ENCODE results near the gene PCDH11Y. TPM values are rescaled to one million over a fixed set of nuclear protein-coding genes. Genes with fewer than 3 reads are reported as not detected.
"Not testable (repeated sequence)": the region's sequence is repeated elsewhere in the genome, so short reads cannot be mapped to it uniquely, and the experiment has no call there.

The PCDH11Y gene, protein sequence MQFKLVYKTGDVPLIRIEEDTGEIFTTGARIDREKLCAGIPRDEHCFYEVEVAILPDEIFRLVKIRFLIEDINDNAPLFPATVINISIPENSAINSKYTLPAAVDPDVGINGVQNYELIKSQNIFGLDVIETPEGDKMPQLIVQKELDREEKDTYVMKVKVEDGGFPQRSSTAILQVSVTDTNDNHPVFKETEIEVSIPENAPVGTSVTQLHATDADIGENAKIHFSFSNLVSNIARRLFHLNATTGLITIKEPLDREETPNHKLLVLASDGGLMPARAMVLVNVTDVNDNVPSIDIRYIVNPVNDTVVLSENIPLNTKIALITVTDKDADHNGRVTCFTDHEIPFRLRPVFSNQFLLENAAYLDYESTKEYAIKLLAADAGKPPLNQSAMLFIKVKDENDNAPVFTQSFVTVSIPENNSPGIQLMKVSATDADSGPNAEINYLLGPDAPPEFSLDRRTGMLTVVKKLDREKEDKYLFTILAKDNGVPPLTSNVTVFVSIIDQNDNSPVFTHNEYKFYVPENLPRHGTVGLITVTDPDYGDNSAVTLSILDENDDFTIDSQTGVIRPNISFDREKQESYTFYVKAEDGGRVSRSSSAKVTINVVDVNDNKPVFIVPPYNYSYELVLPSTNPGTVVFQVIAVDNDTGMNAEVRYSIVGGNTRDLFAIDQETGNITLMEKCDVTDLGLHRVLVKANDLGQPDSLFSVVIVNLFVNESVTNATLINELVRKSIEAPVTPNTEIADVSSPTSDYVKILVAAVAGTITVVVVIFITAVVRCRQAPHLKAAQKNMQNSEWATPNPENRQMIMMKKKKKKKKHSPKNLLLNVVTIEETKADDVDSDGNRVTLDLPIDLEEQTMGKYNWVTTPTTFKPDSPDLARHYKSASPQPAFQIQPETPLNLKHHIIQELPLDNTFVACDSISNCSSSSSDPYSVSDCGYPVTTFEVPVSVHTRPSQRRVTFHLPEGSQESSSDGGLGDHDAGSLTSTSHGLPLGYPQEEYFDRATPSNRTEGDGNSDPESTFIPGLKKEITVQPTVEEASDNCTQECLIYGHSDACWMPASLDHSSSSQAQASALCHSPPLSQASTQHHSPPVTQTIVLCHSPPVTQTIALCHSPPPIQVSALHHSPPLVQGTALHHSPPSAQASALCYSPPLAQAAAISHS (N-terminal part only)
- total RNA-seq (not detected), polyA plus RNA-seq (not detected)

DNA sequence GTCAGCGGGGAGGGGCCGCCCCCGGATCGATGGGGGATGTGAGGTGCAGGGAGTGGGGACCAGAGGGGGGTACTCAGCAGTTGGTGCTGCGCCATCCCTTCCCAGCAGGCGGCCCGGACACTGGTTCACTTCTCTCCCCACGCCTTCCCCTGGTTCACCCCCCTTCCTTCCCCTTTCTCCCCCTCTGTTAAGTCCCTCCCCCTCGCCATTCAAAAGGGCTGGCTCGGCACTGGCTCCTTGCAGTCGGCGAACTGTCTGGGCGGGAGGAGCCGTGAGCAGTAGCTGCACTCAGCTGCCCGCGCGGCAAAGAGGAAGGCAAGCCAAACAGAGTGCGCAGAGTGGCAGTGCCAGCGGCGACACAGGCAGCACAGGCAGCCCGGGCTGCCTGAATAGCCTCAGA lies at the start of gene PCDH11Y:
PCDH11Y (plus strand) TSS at position 240 of the 400 bp plus-strand sequence. CDS start 56,804 bp downstream, outside the sequence.
- H3K27ac ChIP-seq (ENCODE audit: insufficient read depth, low read length, poor library complexity, severe bottlenecking); H3K4me1 Mint-ChIP-seq; H3K9me3 Mint-ChIP-seq; ATAC-seq (ENCODE audit: low read depth in 2 of 2); H3K27me3 Mint-ChIP-seq; H3K4me3 ChIP-seq (ENCODE audit: low read depth, low read length); H3K9me3 ChIP-seq (ENCODE audit: control insufficient read depth in 2 of 2, low read length in 2 of 2); H3K27ac Mint-ChIP-seq; H3K36me3 ChIP-seq (ENCODE audit: control insufficient read depth, insufficient read depth, low read length); H3K4me1 ChIP-seq (ENCODE audit: control insufficient read depth, insufficient read depth, low read length, poor library complexity, severe bottlenecking); H3K36me3 Mint-ChIP-seq; H3K27me3 ChIP-seq (ENCODE audit: control insufficient read depth, insufficient read depth, low read length): not testable (repeated sequence)
- peak in 1 of 3 donors; percentile 0 for DNase-seq
- H3K4me3 Mint-ChIP-seq, result peak within 1 kb of the TSS in 1 of 4 donors; percentile 15

DNA sequence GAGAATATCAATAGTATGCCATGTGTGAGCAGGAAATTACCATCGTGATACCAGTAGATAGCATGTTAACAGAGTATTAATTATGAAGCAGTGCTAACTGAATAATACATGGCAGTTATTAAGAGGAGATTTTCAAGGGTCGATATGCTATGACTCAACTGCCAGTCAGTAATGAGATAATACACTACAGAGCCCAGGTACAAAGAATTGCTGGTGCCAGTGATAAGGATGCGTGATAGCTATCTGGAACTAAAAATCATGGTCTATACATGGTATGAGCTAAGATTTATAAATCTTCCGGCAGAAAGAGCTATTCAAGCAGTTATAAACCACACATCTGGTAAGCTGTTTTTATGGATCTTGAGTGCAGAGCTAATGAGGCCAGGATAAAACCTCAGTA lies 32.2 kb upstream of the PCDH11Y start:
- not testable (repeated sequence) for DNase-seq; H3K4me3 ChIP-seq (ENCODE audit: low read depth, low read length); H3K36me3 ChIP-seq (ENCODE audit: control insufficient read depth, insufficient read depth, low read length); H3K27ac Mint-ChIP-seq; H3K9me3 Mint-ChIP-seq; H3K4me1 ChIP-seq (ENCODE audit: control insufficient read depth, insufficient read depth, low read length, poor library complexity, severe bottlenecking); ATAC-seq (ENCODE audit: low read depth in 2 of 2); H3K4me1 Mint-ChIP-seq; H3K27me3 ChIP-seq (ENCODE audit: control insufficient read depth, insufficient read depth, low read length); H3K36me3 Mint-ChIP-seq; H3K4me3 Mint-ChIP-seq; H3K27ac ChIP-seq (ENCODE audit: insufficient read depth, low read length, poor library complexity, severe bottlenecking); H3K9me3 ChIP-seq (ENCODE audit: control insufficient read depth in 2 of 2, low read length in 2 of 2); H3K27me3 Mint-ChIP-seq

DNA sequence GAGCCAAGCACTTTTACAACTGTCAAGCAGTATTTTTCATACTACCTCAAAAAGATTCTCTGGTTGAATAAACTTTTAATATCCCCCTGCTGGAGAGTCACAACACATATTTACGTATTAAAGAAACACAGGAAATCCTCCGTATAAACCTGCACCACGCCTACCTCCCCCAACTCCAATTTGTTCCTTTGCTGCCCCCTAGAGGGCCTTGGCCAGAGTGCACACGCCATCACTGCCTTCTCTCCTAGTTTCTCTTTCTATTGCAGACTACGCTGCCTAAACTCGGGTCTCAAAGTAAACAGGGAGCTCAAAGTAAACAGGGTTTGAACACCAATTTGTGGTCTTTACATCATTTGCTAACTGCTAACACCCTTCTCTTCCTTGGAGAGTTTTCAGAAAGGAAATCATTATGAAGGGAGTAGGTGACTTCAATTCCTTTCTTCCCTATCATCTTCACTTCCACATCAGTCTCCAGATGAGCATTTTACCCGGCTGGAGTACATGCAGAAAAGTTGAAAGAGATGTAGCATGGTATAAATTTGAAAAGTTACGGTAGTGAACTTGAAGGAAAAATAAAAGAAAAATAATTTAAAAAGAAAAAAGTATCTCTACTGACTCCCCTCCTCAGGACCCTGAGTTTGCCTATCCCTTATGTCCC lies 8.2 kb upstream of the PCDH11Y start:
- peak; percentile 62 to 80 for ATAC-seq (ENCODE audit: low read depth in 2 of 2)
- H3K27me3 Mint-ChIP-seq; H3K27ac ChIP-seq (ENCODE audit: insufficient read depth, low read length, poor library complexity, severe bottlenecking); H3K4me3 ChIP-seq (ENCODE audit: low read depth, low read length); H3K9me3 ChIP-seq (ENCODE audit: control insufficient read depth in 2 of 2, low read length in 2 of 2); H3K36me3 Mint-ChIP-seq; H3K27me3 ChIP-seq (ENCODE audit: control insufficient read depth, insufficient read depth, low read length); H3K4me1 ChIP-seq (ENCODE audit: control insufficient read depth, insufficient read depth, low read length, poor library complexity, severe bottlenecking); DNase-seq; H3K36me3 ChIP-seq (ENCODE audit: control insufficient read depth, insufficient read depth, low read length); H3K27ac Mint-ChIP-seq; H3K4me1 Mint-ChIP-seq; H3K9me3 Mint-ChIP-seq; H3K4me3 Mint-ChIP-seq: not testable (repeated sequence)

DNA sequence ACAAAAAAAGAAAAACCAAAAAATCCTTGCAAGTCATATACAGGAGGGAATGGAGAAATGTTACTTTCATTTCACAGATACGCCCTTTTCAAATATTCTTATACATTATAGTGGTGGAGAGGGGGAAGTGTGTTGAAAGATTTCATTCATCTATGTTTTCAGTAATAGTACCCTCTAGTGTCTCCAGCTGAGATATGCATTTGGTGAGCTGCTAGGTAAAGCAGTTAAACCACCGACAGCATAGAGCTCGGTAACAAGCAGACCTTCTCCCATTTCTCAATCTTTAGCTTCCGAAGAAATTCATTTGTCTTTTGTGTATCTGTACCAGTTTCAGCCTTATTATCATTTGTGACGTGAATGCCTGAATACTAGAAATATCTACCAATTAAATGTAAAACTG lies 5.2 kb upstream of the PCDH11Y start:
- H3K27ac Mint-ChIP-seq; DNase-seq; H3K4me3 ChIP-seq (ENCODE audit: low read depth, low read length); ATAC-seq (ENCODE audit: low read depth in 2 of 2); H3K9me3 Mint-ChIP-seq; H3K36me3 Mint-ChIP-seq; H3K27me3 Mint-ChIP-seq; H3K4me3 Mint-ChIP-seq; H3K4me1 ChIP-seq (ENCODE audit: control insufficient read depth, insufficient read depth, low read length, poor library complexity, severe bottlenecking); H3K36me3 ChIP-seq (ENCODE audit: control insufficient read depth, insufficient read depth, low read length); H3K27ac ChIP-seq (ENCODE audit: insufficient read depth, low read length, poor library complexity, severe bottlenecking); H3K27me3 ChIP-seq (ENCODE audit: control insufficient read depth, insufficient read depth, low read length); H3K4me1 Mint-ChIP-seq; H3K9me3 ChIP-seq (ENCODE audit: control insufficient read depth in 2 of 2, low read length in 2 of 2): not testable (repeated sequence)

DNA sequence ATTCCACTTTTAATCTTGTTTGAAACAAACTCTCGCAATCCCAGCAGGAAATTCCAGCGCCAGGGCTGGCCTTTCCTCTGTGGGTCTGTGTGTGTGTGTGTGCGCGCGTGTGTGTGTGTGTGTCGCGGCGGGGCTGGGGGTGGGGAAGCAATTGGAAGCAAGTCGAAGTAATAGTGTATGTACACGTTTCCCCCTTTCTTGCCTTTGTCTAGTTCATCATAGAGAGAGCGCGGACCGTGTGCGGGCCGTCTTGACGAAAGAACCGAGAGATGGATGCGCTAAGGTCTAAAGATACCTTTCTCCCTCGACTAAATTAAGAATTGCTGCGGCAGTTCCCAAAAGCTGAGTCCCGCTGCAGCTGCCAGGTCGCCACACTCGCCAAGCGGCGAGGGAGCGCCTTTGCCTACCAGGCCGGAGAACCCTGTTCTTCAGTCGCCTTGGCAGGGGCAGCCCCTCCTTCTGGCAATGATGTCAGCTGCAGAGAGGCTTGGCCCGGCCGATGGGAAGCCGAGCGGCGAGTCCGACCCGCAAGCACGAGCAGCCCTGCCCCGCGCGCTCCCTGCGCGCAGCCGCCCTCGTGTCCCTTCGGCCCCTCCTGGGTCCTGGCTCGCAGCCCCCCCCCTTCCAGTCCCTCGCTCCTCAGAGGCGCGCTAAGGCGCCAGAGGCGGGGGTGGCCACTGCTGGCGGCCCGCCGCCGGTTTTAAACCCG lies 2.5 kb downstream of the PCDH11Y start:
- not testable (repeated sequence) for H3K4me3 ChIP-seq (ENCODE audit: low read depth, low read length); H3K27me3 ChIP-seq (ENCODE audit: control insufficient read depth, insufficient read depth, low read length); H3K4me1 ChIP-seq (ENCODE audit: control insufficient read depth, insufficient read depth, low read length, poor library complexity, severe bottlenecking); H3K9me3 Mint-ChIP-seq; H3K27me3 Mint-ChIP-seq; ATAC-seq (ENCODE audit: low read depth in 2 of 2); H3K27ac ChIP-seq (ENCODE audit: insufficient read depth, low read length, poor library complexity, severe bottlenecking); DNase-seq; H3K36me3 ChIP-seq (ENCODE audit: control insufficient read depth, insufficient read depth, low read length); H3K4me1 Mint-ChIP-seq; H3K27ac Mint-ChIP-seq; H3K36me3 Mint-ChIP-seq; H3K9me3 ChIP-seq (ENCODE audit: control insufficient read depth in 2 of 2, low read length in 2 of 2)
- H3K4me3 Mint-ChIP-seq, result peak overlapping the region in 1 of 4 donors; percentile 27

DNA sequence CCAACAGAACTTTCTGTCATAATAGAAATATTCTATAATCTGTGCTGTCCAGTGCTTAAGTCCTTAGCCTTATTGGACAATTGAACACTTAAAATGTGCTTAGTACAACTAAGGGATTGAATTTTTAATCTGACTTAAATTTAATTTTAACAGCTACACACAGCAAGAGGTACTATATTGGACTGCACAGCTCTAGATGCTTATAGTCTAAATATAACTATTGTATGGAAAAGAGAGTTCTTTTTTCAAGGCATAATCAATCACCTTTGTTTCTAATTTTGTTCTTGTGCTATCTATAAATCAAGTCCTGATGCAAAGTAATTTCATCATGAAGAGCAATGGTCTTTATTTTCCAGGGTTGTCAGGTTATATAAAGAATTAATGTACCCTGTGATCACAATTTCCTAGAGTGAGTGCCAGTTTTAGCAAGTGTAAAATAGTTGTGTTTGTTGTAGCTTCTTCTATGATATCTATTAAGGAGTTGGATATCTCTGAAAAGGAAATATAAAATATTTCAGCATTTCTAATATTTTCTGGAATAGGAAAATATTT lies 39.0 kb downstream of the PCDH11Y start:
- not testable (repeated sequence) for H3K27ac Mint-ChIP-seq; H3K36me3 Mint-ChIP-seq; H3K27ac ChIP-seq (ENCODE audit: insufficient read depth, low read length, poor library complexity, severe bottlenecking); H3K4me3 ChIP-seq (ENCODE audit: low read depth, low read length); H3K4me1 Mint-ChIP-seq; H3K27me3 Mint-ChIP-seq; H3K9me3 Mint-ChIP-seq; DNase-seq; H3K9me3 ChIP-seq (ENCODE audit: control insufficient read depth in 2 of 2, low read length in 2 of 2); H3K36me3 ChIP-seq (ENCODE audit: control insufficient read depth, insufficient read depth, low read length); H3K4me3 Mint-ChIP-seq; H3K4me1 ChIP-seq (ENCODE audit: control insufficient read depth, insufficient read depth, low read length, poor library complexity, severe bottlenecking); ATAC-seq (ENCODE audit: low read depth in 2 of 2); H3K27me3 ChIP-seq (ENCODE audit: control insufficient read depth, insufficient read depth, low read length)

DNA sequence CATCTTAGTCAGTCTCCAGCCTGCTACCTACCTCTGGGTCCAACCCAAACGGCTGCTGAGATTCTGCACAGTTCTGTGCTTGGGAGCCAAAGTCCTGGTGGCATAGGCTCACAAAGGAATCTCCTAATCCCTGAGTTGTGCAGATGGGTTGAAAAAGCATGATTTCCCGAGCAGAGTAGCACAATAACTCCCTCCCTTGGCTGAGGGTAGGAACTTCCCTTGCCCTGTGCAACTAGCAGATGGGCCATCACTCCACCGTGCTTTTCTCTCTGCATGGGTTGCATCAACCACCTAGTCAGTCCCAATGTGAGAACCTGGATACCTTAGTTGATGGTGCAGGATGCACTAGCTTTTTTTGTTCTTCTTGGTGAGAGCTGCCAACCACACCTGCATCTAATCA lies 82.9 kb downstream of the PCDH11Y start:
- not testable (repeated sequence) for H3K9me3 ChIP-seq (ENCODE audit: control insufficient read depth in 2 of 2, low read length in 2 of 2); H3K27me3 ChIP-seq (ENCODE audit: control insufficient read depth, insufficient read depth, low read length); H3K4me3 ChIP-seq (ENCODE audit: low read depth, low read length); H3K27me3 Mint-ChIP-seq; H3K4me3 Mint-ChIP-seq; ATAC-seq (ENCODE audit: low read depth in 2 of 2); H3K4me1 Mint-ChIP-seq; H3K9me3 Mint-ChIP-seq; H3K4me1 ChIP-seq (ENCODE audit: control insufficient read depth, insufficient read depth, low read length, poor library complexity, severe bottlenecking); H3K27ac ChIP-seq (ENCODE audit: insufficient read depth, low read length, poor library complexity, severe bottlenecking); H3K36me3 ChIP-seq (ENCODE audit: control insufficient read depth, insufficient read depth, low read length); H3K27ac Mint-ChIP-seq; H3K36me3 Mint-ChIP-seq; DNase-seq

All from CD4-positive, CD25-positive, alpha-beta regulatory T cell (primary cell).